GM13977 (cell line): ENCODE data around the gene MPPED1.

Source experiments
- DNase-seq: peaks from one replicate; pipeline ENCODE4 v3.0.0; 2012; ENCODE audit warnings: low spot score
- in situ Hi-C: fragments of 300-500 bp; cut with MboI; formaldehyde crosslinking; loops from one replicate; pipeline ENCODE4 v1.12.0; 2022; ENCODE audit warnings: low sequenced_read_pairs, low pct_unique_long_range_greater_than_20kb, mixed read lengths, inconsistent platforms; ENCODE audit not compliant: unreplicated experiment
- TF ChIP-seq, protein P1 (sequence below): IDR thresholded peaks from 2 replicates; pipeline ENCODE4 v1.5.1; 2012; ENCODE audit warnings: mild to moderate bottlenecking, control low read depth; ENCODE audit not compliant: insufficient read depth; ENCODE audit errors: extremely low read depth, missing control alignments

MPPED1 gene

GRCh38 chr22:43434928-43435311 is 23.1 kb downstream of the MPPED1 start:
- in situ Hi-C loops = no loop called here
- TF ChIP-seq, protein P1, sequence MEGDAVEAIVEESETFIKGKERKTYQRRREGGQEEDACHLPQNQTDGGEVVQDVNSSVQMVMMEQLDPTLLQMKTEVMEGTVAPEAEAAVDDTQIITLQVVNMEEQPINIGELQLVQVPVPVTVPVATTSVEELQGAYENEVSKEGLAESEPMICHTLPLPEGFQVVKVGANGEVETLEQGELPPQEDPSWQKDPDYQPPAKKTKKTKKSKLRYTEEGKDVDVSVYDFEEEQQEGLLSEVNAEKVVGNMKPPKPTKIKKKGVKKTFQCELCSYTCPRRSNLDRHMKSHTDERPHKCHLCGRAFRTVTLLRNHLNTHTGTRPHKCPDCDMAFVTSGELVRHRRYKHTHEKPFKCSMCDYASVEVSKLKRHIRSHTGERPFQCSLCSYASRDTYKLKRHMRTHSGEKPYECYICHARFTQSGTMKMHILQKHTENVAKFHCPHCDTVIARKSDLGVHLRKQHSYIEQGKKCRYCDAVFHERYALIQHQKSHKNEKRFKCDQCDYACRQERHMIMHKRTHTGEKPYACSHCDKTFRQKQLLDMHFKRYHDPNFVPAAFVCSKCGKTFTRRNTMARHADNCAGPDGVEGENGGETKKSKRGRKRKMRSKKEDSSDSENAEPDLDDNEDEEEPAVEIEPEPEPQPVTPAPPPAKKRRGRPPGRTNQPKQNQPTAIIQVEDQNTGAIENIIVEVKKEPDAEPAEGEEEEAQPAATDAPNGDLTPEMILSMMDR = no peak
- DNase-seq = no peak

- in situ Hi-C loops = no loop called here
Observed at GRCh38 chr22:43435851-43436811, 24.3 kb downstream of the MPPED1 start.

GRCh38 chr22:43436868-43437267 is 25.1 kb downstream of the MPPED1 start:
- DNase-seq = no peak
- TF ChIP-seq, protein P1 = no peak
- in situ Hi-C loops = no loop called here

More at GRCh38 chr22:43435851-43436811, 24.3 kb downstream of the MPPED1 start:
- no peak for DNase-seq
- TF ChIP-seq, protein P1 = no peak

GRCh38 chr22:43437871-43438475 is 26.2 kb downstream of the MPPED1 start:
- in situ Hi-C loops = no loop called here
- TF ChIP-seq, protein P1 = no peak
- DNase-seq = no peak

DNA sequence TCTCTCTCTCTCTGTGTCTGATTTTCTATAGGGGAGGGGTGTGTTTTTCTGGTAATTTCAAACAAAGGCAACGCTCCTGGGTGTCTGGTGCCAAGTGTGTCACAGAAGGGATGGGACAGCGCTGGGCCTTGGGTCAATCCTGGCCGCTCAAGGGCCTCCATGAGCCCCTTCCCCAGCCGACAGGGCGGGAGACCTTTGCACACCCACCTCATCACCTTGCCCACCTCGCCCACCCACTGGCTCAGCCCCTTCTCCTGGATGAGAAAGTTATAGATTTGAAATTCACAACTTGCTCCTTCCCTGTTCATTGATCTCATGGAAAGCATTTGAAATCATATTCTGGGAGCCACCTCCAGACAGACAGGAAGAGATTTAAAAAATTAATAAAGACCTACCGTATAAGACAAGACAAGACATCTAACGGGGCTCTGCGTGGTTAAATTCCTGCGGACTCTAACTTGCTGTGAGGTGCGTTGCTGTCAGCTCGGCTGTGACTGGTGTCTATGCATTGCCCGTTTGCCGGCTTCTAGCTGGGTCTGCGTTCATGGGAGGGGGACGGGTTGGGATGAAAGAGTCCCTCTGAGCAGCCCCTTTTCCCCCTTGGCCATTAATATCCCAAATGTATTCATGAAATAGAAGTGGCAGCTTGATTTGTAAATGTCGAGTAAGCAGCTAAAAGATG is 27.0 kb downstream of the MPPED1 start:
- TF ChIP-seq, protein P1 = no peak
- in situ Hi-C loops = no loop called here
- DNase-seq = no peak

GRCh38 chr22:43439368-43440103 is 27.7 kb downstream of the MPPED1 start:
- in situ Hi-C loops = no loop called here

More at GRCh38 chr22:43439368-43440103, 27.7 kb downstream of the MPPED1 start:
- TF ChIP-seq, protein P1 = no peak
- no peak for DNase-seq
